ENCODE results near the gene RBBP8NL. TPM values are rescaled to one million over a fixed set of nuclear protein-coding genes. Genes with fewer than 3 reads are reported as not detected.

Gene RBBP8NL
- total RNA-seq, 1 experiment from 2014 or later: 6.2 TPM

DNA sequence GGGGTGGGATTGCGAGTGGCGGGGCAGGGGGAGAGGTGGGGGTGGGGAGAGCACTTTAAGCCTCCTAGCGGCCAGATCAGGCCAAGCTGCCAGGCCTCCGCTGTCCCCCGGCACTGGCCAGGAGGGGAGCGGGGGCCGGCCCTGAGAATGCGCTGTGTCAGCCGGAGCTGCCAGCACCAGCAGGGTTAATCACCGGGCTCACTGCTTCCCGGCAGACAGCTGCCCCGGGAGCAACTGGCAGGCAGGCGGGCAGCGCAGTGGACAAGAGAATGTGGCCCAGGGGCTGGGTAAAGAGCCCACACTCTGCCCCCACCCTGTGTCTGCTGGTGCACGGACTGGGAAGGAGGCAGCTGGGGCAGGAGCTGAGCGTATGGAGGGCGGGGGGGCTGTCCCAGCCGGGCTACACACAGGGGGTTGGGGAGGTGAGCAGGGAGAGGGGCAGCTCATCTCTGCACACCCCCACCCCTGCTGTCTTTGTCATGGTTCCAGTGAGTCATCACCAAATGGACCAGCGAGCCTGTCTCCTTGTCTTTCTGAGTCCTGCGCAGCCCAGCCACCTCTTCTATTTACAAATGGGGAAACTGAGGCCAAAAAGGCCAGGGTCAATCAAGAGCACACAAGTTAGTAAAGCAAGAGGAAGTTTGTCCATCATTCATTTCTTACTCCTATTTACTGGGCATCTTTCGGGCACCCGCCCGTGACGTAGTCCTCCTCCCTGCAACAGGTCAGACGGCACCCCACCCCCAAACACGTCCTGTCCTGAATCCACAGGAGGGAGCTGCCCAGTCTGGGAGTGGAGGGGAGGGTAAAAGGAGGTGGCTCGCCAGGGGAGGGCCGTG, 58.1 kb downstream of the RBBP8NL start:
- intact Hi-C loops (cut with micrococcal nuclease; ENCODE audit: unreplicated experiment): no loop called here
- Mint-ChIP-seq H3K36me3 (ENCODE audit: insufficient read depth, unreplicated experiment) (peaks cover 61% of the 10 kb centered on the region), H3K9me3 (ENCODE audit: low read depth, unreplicated experiment) (no peaks in the 10 kb centered on the region), H3K4me3 (ENCODE audit: low read depth, unreplicated experiment) (peak overlapping the region; percentile 79), H3K27ac (ENCODE audit: unreplicated experiment) (no peak overlapping the region), H3K4me1 (ENCODE audit: low read depth, unreplicated experiment) (peaks cover 37% of the 10 kb centered on the region), H3K27me3 (ENCODE audit: unreplicated experiment) (no peaks in the 10 kb centered on the region)
- CTCF ChIA-PET: interaction anchor here (0.8 to 5.9 kb wide), 8 partner anchors 8 to 226 kb away, joined by 3 to 33 read pairs (median 6); partner anchors contain the start of gene ADRM1
- DNase-seq: peak; percentile 62
- TF ChIP-seq, protein P1, sequence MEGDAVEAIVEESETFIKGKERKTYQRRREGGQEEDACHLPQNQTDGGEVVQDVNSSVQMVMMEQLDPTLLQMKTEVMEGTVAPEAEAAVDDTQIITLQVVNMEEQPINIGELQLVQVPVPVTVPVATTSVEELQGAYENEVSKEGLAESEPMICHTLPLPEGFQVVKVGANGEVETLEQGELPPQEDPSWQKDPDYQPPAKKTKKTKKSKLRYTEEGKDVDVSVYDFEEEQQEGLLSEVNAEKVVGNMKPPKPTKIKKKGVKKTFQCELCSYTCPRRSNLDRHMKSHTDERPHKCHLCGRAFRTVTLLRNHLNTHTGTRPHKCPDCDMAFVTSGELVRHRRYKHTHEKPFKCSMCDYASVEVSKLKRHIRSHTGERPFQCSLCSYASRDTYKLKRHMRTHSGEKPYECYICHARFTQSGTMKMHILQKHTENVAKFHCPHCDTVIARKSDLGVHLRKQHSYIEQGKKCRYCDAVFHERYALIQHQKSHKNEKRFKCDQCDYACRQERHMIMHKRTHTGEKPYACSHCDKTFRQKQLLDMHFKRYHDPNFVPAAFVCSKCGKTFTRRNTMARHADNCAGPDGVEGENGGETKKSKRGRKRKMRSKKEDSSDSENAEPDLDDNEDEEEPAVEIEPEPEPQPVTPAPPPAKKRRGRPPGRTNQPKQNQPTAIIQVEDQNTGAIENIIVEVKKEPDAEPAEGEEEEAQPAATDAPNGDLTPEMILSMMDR (IDR thresholded peaks at IDR 0.05; ENCODE audit: unreplicated experiment): peak; percentile 81
- no TSS peak for BruUV-seq (replicated peaks)

DNA sequence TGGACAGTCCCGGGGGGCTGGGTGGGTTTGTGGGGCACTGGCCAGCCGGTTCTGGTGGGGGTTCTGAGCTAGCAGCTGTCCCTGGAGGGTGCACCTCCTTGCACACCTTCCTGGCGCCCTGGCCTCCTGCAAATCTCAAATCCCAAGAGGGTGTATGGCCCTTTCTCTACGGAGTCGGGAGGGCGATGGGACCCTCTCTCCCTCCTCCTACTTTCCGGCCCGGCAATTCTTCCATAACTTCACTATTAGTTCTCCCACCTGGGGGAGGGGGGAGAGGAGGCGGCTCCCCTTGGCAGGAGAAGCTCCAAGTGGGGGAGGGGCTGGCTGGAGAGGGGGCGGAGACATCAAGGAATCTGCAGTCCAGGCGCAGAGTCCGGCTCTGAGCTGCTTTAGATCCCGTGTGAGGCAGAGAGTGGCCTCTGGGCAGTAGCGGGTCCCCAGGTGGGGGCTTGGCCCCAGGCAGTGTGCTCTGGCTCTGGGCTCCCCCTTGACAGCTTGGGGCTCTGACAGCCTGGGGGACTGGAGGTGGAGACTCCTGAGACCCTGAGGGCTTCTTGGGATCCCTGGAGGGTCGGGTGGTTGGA, 58.9 kb downstream of the RBBP8NL start:
- TF ChIP-seq, protein P1 (IDR thresholded peaks at IDR 0.05; ENCODE audit: unreplicated experiment): no peak
- Mint-ChIP-seq H3K27ac (ENCODE audit: unreplicated experiment) (no peak overlapping the region), H3K9me3 (ENCODE audit: low read depth, unreplicated experiment) (no peaks in the 10 kb centered on the region), H3K4me3 (ENCODE audit: low read depth, unreplicated experiment) (peak overlapping the region; percentile 79), H3K36me3 (ENCODE audit: insufficient read depth, unreplicated experiment) (peaks cover 68% of the 10 kb centered on the region), H3K27me3 (ENCODE audit: unreplicated experiment) (no peaks in the 10 kb centered on the region), H3K4me1 (ENCODE audit: low read depth, unreplicated experiment) (peaks cover 44% of the 10 kb centered on the region)
- intact Hi-C loops (cut with micrococcal nuclease; ENCODE audit: unreplicated experiment): no loop called here
- CTCF ChIA-PET: interaction anchor here (0.7 to 5.9 kb wide), 12 partner anchors 9 to 341 kb away, joined by 3 to 33 read pairs (median 6); partner anchors contain the start of genes ADRM1 and RPS21
- BruUV-seq (replicated peaks): no TSS peak
- no peak for DNase-seq

DNA sequence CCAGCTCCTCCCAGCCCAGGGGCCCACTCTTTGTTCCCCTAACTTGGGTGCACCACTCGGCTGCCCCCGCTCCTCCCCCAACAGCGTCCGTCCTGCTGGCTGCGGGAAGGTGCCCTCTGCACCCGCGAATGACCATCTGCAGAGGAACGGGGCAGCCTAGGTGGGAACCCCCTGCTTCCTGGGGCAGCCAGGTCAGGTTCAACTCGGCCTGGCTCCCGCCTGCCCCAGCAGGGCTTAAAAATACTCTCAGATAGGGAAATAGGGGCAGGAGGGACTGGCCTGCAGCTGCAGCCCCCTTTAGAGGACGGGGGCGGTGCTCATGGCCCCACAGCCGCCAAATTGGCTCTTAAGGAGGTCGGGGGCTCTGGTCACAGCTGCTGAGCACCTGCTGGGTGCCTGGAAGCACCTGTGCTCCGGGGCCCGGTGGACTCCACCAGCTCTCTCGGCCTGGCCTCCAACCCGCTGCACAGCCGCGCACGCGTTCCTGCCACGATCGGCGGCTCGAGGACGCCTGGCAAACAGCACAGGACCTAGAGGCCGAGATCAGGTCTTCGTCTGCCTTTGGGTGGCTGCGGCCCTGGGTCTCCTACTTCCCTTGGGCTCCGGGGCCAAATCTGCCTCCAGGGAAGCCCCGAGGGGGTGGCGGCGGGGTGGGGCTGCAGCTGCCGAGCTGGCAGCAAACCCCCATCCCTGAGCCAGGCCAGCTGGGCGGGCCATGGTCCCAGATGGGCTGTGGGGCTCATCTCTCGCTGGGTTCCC, 59.5 kb downstream of the RBBP8NL start:
- H3K27ac Mint-ChIP-seq (ENCODE audit: unreplicated experiment): peak overlapping the region; percentile 72
- TF ChIP-seq, protein P1 (IDR thresholded peaks at IDR 0.05; ENCODE audit: unreplicated experiment): no peak

DNA sequence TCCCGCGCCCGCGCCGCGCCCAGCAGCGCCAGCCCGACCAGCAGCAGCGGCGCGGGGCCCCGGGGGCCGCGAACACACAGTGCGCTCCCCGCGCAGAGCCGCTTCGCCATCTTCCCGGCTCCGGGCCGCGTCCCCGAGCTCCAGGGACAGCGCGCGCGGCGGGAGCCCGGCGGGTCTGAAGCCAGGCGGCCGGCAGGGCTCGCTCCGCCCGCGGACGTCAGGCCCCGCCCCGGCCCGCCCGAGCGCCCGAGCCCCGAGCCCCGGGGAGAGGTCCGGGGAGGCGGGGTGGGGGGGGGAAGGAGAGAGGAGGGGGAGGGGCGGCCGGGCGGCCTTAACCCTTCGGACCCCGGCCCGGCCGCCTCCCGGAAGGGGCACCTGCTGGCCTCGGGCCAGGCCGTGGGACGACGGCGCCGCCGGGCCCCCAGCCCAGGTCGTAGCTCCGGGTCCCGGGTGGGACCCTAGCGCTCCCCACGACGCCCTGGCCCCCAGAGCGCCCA, 60.2 kb downstream of the RBBP8NL start, which contains the start of gene LAMA5:
Gene LAMA5, minus strand, starts transcription at position 177 of the 497 bp plus-strand sequence. Its CDS starts 67 bp downstream, at position 110.
- TF ChIP-seq, protein P1 (IDR thresholded peaks at IDR 0.05; ENCODE audit: unreplicated experiment): no peak
- Mint-ChIP-seq H3K9me3 (ENCODE audit: low read depth, unreplicated experiment) (no peaks in the 10 kb centered on the region), H3K4me1 (ENCODE audit: low read depth, unreplicated experiment) (peaks cover 49% of the 10 kb centered on the region), H3K4me3 (ENCODE audit: low read depth, unreplicated experiment) (peak within 1 kb of the TSS; percentile 79), H3K27me3 (ENCODE audit: unreplicated experiment) (no peaks in the 10 kb centered on the region), H3K27ac (ENCODE audit: unreplicated experiment) (peak within 1 kb of the TSS; percentile 94), H3K36me3 (ENCODE audit: insufficient read depth, unreplicated experiment) (peaks cover 76% of the 10 kb centered on the region)
- peak; percentile 86 for DNase-seq
- BruUV-seq (replicated peaks): no TSS peak
- CTCF ChIA-PET: interaction anchor here (0.8 to 5.9 kb wide), 6 partner anchors 13 to 67 kb away, joined by 3 to 33 read pairs (median 8); partner anchors contain the start of genes ADRM1 and RPS21
- intact Hi-C loops (cut with micrococcal nuclease; ENCODE audit: unreplicated experiment): no loop called here

More for the DNA sequence above, 59.5 kb downstream of the RBBP8NL start:
- no peaks in the 10 kb centered on the region for H3K9me3 Mint-ChIP-seq (ENCODE audit: low read depth, unreplicated experiment)
- H3K4me1 Mint-ChIP-seq (ENCODE audit: low read depth, unreplicated experiment): peaks cover 44% of the 10 kb centered on the region
- peak overlapping the region; percentile 79 for H3K4me3 Mint-ChIP-seq (ENCODE audit: low read depth, unreplicated experiment)
- CTCF ChIA-PET: interaction anchor here (0.7 to 5.9 kb wide), 11 partner anchors 9 to 341 kb away, joined by 3 to 33 read pairs (median 7); partner anchors contain the start of genes ADRM1 and RPS21
- BruUV-seq (replicated peaks): no TSS peak
- intact Hi-C loops (cut with micrococcal nuclease; ENCODE audit: unreplicated experiment): no loop called here
- DNase-seq: no peak
- H3K27me3 Mint-ChIP-seq (ENCODE audit: unreplicated experiment): no peaks in the 10 kb centered on the region
- peaks cover 71% of the 10 kb centered on the region for H3K36me3 Mint-ChIP-seq (ENCODE audit: insufficient read depth, unreplicated experiment)

All from Calu3 (cell line).